Globus pallidus (tissue), 1 donor: ENCODE measurements around the gene RBM6.
"Not testable (repeated sequence)": the region's sequence is repeated elsewhere in the genome, so short reads cannot be mapped to it uniquely, and the experiment has no call there.

Experiments
- DNase-seq: peaks from one replicate; pipeline ENCODE4 v3.0.0-alpha.2; 2015; ENCODE audit warnings: low spot score

RBM6 gene

GRCh38 chr3:49992326-49992725, 52.4 kb downstream of the RBM6 start:
- DNase-seq, result no peak

- DNase-seq, result no peak
Observed at GRCh38 chr3:49994476-49994875, 54.5 kb downstream of the RBM6 start.

GRCh38 chr3:49996016-49996415, 56.1 kb downstream of the RBM6 start:
- no peak for DNase-seq

DNA sequence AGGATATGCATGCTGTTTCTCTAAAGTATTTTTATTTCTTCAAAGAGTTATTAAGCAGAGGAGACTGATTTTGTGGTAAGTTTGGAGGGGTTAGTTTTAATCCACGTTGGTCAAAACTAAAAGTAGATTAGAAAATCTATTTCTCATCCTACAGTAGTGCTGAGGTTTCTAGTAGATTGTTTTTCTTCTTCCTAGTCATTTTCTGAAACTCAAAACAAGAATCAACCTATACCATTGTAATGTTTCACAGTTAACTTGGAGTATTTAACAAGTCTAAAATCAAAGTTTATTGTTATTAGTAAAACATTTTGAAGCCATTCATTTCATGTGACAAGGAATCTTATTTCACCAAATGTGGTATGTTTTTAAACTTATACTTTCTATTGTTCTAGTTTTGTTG, 57.9 kb downstream of the RBM6 start:
- DNase-seq, result no peak

GRCh38 chr3:49998326-49998725, 58.4 kb downstream of the RBM6 start:
- DNase-seq, result no peak

- no peak for DNase-seq
Observed at GRCh38 chr3:50001511-50001910, 61.6 kb downstream of the RBM6 start.

DNA sequence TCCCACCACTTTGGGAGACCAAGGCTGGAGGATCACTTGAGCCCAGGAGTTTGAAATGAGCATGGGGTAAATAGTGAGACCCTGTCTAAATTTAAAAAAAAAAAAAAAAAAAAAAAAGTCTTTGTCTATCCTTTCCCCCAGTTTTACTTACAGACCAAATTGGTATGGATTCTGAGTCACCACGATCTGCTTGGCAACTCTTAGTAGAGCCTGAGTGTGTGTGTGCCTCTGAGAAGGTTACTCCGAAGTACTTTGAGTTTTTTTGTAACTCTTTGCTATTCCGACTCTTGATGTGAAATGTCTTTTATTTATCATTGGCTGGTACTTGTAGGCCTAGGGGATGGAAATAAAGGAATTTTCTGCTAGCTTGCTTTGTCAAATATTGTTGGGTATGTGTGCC, 63.3 kb downstream of the RBM6 start:
- no peak for DNase-seq

DNA sequence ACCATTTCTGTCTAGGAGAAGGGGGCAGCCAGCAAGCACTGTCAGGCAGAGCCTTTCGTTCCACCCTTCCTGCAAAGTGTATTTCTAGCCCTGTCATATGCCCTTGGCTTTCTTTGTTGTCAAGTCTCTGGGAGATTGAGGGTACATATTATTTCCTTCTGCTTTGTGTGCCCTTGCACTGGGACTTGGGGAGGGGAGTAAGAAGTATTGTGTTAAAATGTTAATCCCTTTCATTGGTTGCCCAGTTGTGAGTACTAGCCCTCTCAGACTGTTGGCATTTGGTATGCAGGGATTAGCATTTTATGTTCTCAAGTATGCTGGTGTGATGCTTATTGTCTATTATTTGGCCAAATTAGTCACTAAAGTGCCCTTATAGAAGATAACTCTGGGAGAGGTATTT, 63.9 kb downstream of the RBM6 start:
- no peak for DNase-seq

- DNase-seq, result no peak
Observed at GRCh38 chr3:50008931-50009330, 69.0 kb downstream of the RBM6 start.

- DNase-seq, result no peak
Observed at GRCh38 chr3:50010959-50011358, 71.0 kb downstream of the RBM6 start.

- no peak for DNase-seq
Observed at GRCh38 chr3:50015918-50016317, 76.0 kb downstream of the RBM6 start.

DNA sequence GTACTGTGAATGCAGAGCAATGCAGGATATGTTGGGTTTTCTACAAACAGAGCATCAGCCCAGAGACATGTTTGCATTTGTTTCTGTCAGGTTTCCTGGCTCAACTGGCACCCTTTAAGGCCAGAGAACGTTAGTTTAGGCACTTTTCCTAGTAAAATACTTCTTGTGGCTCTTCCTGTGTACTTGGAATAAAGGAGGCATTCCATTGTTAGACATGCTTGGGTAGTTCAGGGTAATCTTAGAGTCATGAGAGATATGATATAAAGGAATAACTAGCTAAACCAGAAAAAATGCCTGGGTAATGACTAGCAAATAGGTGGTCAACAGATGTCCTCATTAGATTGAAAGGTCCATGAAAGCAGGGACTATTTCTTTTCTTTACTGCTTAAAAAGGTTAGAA, 88.4 kb downstream of the RBM6 start:
- no peak for DNase-seq

DNA sequence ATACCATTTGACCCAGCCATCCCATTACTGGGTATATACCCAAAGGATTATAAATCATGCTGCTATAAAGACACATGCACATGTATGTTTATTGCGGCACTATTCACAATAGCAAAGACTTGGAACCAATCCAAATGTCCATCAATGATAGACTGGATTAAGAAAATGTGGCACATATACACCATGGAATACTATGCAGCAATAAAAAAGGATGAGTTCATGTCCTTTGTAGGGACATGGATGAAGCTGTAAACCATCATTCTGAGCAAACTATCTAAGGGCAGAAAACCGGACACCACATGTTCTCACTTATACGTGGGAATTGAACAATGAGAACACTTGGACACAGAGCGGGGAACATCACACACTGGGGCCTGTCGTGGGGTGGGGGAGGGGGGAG, 91.3 kb downstream of the RBM6 start:
- not testable (repeated sequence) for DNase-seq

DNA sequence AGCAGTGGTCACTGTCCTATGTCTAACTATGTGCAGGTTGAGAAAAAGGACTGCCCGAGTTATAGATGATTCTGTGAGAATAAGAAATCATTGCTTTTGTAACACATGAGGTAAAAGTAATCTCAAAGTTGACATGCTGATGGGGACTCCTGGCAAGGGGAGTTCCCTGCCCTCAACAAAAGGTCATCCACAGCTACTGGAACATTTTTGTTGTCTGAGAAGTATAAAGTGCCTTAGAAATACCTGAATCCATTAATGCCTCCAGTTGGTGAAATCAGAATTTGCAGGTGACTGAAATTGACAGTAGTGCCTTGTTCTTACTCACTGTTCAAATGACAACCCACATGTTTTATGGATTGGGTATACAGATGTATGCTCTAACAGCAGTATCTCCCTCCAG, 105.0 kb downstream of the RBM6 start:
- DNase-seq, result no peak

GRCh38 chr3:50047426-50047825, 107.5 kb downstream of the RBM6 start:
- no peak for DNase-seq

GRCh38 chr3:50050361-50050760, 110.4 kb downstream of the RBM6 start:
- DNase-seq, result no peak

- no peak for DNase-seq
Observed at GRCh38 chr3:50057756-50058155, 117.8 kb downstream of the RBM6 start.

GRCh38 chr3:50068134-50068533, 128.2 kb downstream of the RBM6 start:
- DNase-seq, result no peak

- no peak for DNase-seq
Observed at GRCh38 chr3:50078091-50078490, 138.1 kb downstream of the RBM6 start.

DNA sequence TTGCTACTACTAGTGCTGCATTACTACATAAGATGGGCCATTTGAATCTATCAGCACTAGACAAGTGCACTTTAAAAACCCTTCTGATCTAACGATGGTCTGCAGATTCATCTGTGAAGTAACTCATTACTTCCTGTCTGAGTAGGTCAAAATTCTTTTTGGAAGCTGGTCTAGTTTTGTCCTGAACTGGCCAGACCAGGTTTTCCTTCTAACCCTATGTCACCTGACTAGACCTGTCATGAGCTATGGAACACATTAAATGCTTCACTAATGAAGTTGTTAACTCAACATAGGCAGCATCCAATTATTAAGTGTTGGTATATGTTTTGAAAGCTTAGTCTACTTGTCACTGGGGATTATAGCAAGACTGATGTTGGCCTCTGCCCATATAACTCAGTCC, 138.7 kb downstream of the RBM6 start:
- DNase-seq, result no peak

GRCh38 chr3:50084951-50085350, 145.0 kb downstream of the RBM6 start:
- DNase-seq, result not testable (repeated sequence)

GRCh38 chr3:50088725-50089608, 149.0 kb downstream of the RBM6 start, which contains the start of gene RBM5:
RBM5 (plus strand) TSS chr3:50088919; CDS start chr3:50090435, 1,516 bp downstream.
- DNase-seq, result peak; percentile 92

GRCh38 chr3:50089609-50089945, 149.6 kb downstream of the RBM6 start:
- no peak for DNase-seq

- no peak for DNase-seq
Observed at GRCh38 chr3:50090984-50091383, 151.0 kb downstream of the RBM6 start.
